Mucosa of descending colon (tissue), 3 donors: ENCODE data around the gene IRGQ. TPM values are rescaled to one million over a fixed set of nuclear protein-coding genes. Genes with fewer than 3 reads are reported as not detected.

Experiments
- ATAC-seq: fragments of 200-7000 bp; cut with Tn5 transposase; one replicate; pipeline ENCODE4 v1.9.1; 2020; ENCODE audit warnings: mild to moderate bottlenecking, moderate library complexity
- DNase-seq, 3 donors: peaks; one replicate each; pipeline ENCODE4 v3.0.0-alpha.2; 2020
- H3K36me3 ChIP-seq: fragments of 200-600 bp; one replicate; pipeline ENCODE4 v1.8.0; 2021; ENCODE audit warnings: low read depth, mild to moderate bottlenecking
- H3K4me1 ChIP-seq: fragments of 200-600 bp; one replicate; pipeline ENCODE4 v1.8.0; 2021; ENCODE audit warnings: low read depth, mild to moderate bottlenecking
- H3K4me3 ChIP-seq: fragments of 200-600 bp; one replicate; pipeline ENCODE4 v1.8.0; 2021; ENCODE audit warnings: mild to moderate bottlenecking
- H3K9me3 ChIP-seq: fragments of 200-600 bp; one replicate; pipeline ENCODE4 v1.8.0; 2021; ENCODE audit warnings: mild to moderate bottlenecking
- CTCF ChIP-seq: fragments of 200-600 bp; IDR thresholded peaks from one replicate; pipeline ENCODE4 v1.8.0; 2022; ENCODE audit warnings: antibody characterized with exemption, mild to moderate bottlenecking
- intact Hi-C, 2 donors: fragments of 100-400 bp; cut with DNase I in 1 of 2; cut with micrococcal nuclease in 1 of 2; formaldehyde crosslinking; loops; one replicate each; pipeline versions ENCODE4 v1.11.0 to v1.11.1; 2022; cut with DNase I, micrococcal nuclease
- total RNA-seq, 3 donors: library from RNA; stranded (reverse); fragmentation: NEBNext Ultra II Directional in 2 of 3; extraction: Animal tissue kit (Norgen Biotek cat#: 25700) in 2 of 3; gene quantifications; one replicate each; pipeline versions ENCODE4 v1.2.1 to v1.2.4, GENCODE V29; 2021 to 2023
- donor health status: DM: no; HTN: no; CAD: no; lungs with moderate emphysema.
- donor health status: DM: no; HTN: no; CAD: no.
- donor health status: DM: no; HTN: yes; CAD: no.

Gene IRGQ
- total RNA-seq, 3 donors from 2014 or later = 18.9 to 29.4 (median 21.9) TPM

GRCh38 chr19:43622956-43623355 is 27.0 kb upstream of the IRGQ start:
- intact Hi-C loops = no loop called here

DNA sequence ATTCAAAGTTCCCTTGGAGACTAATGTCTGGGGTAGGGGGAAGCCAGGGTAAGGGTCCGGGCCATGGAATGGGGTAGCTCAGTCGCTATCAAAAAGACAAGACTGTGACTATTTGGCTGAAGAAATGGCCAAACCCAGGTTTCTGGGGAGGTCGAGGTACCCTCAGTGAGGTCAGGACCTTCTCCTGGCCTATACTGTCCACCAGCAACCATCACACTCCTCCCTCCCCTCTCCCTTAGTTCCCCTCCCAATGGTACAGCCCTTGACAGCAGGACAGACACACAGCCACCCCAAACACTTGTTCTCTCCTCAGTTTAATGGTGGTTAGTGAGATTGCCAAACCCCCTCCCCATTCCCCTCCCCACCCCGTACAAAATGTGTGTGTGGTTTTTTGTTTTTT is 26.1 kb upstream of the IRGQ start:
- H3K9me3 ChIP-seq = no peaks in the 10 kb centered on the region
- H3K4me3 ChIP-seq = no peak overlapping the region
- no peaks in the 10 kb centered on the region for H3K36me3 ChIP-seq
- intact Hi-C loops = no loop called here
- DNase-seq (no peak), ATAC-seq (no peak)
- H3K4me1 ChIP-seq = peaks cover 11% of the 10 kb centered on the region
- TF ChIP-seq CTCF = no peak

More at GRCh38 chr19:43622956-43623355, 27.0 kb upstream of the IRGQ start:
- ATAC-seq (no peak), DNase-seq (no peak)
- Histone ChIP-seq H3K4me1 (peaks cover 11% of the 10 kb centered on the region), H3K4me3 (no peak overlapping the region), H3K36me3 (no peaks in the 10 kb centered on the region), H3K9me3 (no peaks in the 10 kb centered on the region)
- TF ChIP-seq CTCF = no peak

DNA sequence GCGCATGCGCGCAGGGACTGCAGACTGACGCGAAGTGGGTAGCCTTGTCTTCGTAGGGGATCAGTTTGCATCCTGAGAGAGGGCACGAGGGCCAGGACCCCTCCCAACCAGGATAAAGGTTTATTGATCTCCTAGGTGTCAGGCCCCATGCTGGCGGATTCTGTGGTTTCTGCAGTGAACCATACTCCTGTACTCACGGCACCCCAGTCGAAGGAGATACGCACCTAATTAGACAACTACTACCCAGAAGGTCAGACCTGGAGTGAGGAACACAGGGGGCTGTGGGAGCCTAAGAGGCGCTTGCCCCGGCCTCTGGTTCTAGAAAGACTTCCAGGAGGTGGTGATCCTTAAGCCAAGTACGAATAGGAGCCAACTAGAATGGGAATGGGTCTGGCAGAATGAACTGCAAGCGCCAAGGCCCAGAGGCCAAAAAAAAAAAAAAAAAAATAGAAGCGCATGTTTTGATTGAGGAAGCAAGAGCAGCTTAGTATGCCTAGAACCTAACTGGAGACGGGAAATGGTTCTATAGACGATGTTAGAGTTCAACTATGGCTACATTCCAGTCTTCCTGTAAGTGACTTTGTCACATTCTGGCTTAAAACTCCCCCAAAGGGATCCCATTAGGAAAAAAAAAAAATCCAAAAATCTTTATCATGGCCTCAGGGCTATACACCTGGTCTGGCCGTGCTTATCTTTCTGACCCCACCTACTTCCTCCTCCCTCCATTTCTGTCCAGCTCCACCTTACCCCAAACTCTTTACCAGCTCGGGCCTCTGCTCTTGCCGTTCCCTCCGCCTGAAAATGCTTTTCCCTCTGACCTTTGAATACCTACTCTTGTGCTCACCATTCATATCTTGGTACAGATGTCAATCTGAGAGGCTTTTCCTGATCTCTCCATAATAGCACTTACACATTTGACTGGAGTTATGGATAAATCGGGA is 24.4 kb upstream of the IRGQ start:
- Histone ChIP-seq H3K9me3 (no peaks in the 10 kb centered on the region), H3K4me1 (peaks cover 11% of the 10 kb centered on the region), H3K4me3 (peak overlapping the region; percentile 68), H3K36me3 (no peaks in the 10 kb centered on the region)
- TF ChIP-seq CTCF = no peak
- DNase-seq (no peak), ATAC-seq (no peak)
- intact Hi-C loops = no loop called here

- ATAC-seq (peak; percentile 93), DNase-seq (peak; percentile 85 to 90 (median 89))
- Histone ChIP-seq H3K4me3 (peak within 1 kb of the TSS; percentile 68), H3K9me3 (no peaks in the 10 kb centered on the region), H3K4me1 (peaks cover 11% of the 10 kb centered on the region), H3K36me3 (no peaks in the 10 kb centered on the region)
- TF ChIP-seq CTCF = no peak
- intact Hi-C loops = no loop called here
Measured at GRCh38 chr19:43619262-43620060, 23.5 kb upstream of the IRGQ start, which contains the start of gene ZNF428. TSS of gene ZNF428 (minus strand) at chr19:43619629. CDS start at chr19:43614304, 5,325 bp downstream.

GRCh38 chr19:43618921-43619261 is 23.0 kb upstream of the IRGQ start:
- intact Hi-C loops = no loop called here
- no peak for DNase-seq
- no peaks in the 10 kb centered on the region for H3K36me3 ChIP-seq
- ATAC-seq = peak; percentile 48
- peak overlapping the region; percentile 68 for H3K4me3 ChIP-seq
- TF ChIP-seq CTCF = no peak
- peaks cover 11% of the 10 kb centered on the region for H3K4me1 ChIP-seq
- no peaks in the 10 kb centered on the region for H3K9me3 ChIP-seq
